A204.1 (cell line): Measurements from ENCODE around the gene VWA3B.

Experiments used
- FAIRE-seq: peaks from 2 replicates; lab custom pipeline; 2012; peaks lifted over from hg19 to GRCh38; lab: Jason Lieb, UNC

VWA3B gene

DNA sequence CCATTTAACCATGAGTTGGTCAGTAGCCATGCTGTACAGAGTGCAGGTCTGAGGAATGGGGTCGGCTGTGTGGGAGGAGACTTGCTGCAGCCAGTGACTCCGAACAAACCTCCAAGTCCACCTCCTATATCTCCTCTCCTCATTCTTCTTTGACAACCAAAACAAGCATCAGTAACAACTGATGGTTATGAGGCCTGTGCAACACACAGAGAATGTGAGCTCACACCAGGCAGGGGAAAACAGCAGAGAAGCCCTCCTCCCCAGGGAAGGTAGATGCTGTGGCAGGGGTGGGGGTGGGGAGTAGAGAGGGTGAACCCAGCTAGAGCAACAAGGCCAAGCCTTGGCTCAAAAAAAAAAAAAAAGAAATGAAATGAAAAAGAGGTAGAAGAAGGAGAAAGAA is 247.0 kb downstream of the VWA3B start:
- no peak for FAIRE-seq

DNA sequence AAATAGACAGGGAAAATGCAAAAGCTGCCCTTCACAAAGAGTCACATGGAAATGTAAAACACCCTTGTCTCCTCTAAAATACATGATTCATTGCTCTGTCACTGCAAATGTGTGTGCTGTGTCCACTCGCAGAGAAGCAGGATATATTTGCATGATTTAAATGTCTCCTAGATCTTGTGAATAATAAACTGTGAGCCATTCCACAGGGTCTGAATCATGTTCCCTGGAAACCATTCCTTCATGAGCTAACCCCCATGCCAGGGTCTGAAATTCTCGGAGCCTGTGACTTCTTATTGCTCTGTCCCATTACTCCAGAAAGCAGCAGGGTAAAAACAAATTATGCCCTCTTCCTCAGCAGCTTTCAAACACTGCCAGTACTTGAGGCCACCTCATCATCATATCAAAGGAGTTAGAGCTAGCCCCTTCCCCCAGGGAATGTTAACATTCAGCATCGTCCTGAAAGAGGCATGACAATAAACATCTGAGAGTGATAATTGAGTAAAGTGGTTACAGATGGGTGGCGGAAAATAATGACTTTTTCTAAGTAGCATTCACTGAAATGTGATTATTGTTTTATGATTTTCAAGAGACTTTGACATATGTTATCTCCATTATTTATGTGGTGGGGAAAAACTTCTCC is 247.6 kb downstream of the VWA3B start:
- FAIRE-seq, result no peak

DNA sequence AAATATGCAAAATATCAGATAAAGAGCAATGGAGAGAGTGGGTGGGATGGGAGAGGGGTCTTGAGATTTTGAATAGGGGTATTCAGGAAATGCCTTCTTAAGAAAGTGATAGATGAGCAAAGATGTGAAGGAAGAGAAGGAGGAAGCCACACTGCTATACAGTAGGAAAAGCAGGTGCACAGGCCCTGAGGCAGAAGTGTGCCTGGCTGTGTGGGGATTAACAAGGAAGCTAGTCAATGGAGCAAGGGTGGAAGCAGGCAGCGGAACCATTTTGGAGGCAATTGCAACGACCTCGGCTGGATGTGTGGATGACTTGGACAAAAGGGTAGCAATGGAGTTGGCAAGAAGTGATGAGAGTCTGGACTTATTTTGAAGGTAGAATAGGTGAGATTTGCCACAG is 248.3 kb downstream of the VWA3B start:
- FAIRE-seq, result no peak

DNA sequence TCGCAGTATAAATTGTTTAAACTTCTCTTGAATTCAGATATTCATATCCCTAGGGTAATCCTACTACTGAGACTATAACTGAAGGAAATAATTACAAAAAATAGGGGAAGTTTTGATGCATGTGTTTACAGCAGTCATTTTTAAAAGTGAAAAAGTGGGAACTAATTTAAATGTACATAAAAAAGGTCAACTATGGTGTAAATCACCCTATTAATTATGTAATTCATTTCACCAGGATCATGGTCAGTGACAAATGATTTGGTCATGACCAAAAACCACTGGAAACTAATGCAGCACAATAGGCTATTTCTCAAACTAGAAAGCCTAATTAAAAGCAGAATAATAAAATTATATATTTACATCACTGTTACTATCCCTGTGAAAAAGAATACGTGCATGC is 254.3 kb downstream of the VWA3B start:
- no peak for FAIRE-seq

DNA sequence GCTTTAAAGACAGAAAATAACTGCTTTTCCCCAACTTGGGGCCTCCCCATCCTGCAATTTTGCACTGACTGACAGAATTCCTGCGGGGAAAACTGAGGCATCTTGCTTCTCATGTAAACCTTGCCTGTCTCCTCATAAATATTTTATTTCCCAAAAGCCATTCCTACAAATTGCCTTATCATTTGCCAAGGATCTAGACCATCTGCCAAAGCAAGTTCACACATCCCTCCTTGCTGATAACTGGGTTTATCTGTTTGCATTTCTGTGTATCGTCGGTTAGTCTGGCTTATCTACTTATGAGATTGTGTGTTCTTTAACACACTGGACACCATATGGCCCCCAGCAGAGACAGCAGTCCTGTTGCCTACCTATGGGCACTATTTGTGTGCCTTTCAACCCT is 256.3 kb downstream of the VWA3B start:
- no peak for FAIRE-seq

DNA sequence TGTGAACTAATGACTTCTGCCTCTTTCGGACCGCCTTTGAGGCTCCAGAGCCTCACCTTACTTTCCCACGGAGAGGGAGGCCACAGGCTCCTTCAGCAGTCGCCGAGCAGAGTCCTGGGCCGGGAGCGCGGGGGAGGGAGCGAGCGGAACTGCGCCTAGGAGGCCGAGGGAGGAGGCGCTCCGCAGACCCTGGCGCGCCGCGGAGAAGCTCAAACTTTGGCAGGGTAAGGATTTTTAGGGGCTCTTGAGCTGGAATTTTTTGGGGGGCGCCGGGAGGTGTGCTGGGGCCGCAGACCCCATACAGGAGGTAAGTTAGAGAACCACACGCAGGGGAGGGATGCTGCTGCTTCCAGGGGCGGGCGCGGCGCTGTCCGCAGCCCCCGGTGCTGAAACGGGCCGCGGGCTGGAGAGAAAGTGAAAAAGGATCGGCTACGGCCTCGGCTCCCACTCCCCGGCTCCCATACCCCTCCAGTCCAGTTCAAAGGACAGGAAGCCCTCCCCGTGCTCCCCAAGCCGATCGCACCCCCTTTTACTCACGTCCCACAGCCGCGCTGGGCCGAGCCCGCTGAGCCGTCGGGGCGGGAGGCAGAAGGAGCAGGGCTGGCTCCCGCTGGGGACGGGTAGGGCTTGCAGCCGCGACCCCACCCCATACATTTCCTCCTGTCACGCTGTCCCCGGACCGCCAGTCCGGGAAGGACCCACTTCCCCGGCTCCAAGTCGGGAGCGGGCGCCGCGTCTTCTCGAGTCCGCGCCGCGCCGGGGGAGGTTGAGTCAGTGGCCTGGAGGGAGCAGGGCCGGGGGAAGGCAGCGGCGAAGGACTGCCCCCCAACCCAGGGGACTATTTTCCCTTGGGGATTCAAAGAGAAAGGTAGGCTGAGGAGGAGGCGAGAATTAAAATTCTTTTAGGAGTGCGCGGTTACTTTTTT is 259.6 kb downstream of the VWA3B start, which contains the start of gene CNGA3:
TSS of gene CNGA3 (plus strand) at position 146 of the 926 bp plus-strand sequence. CDS start 23,520 bp downstream, outside the sequence.
- FAIRE-seq, result no peak

DNA sequence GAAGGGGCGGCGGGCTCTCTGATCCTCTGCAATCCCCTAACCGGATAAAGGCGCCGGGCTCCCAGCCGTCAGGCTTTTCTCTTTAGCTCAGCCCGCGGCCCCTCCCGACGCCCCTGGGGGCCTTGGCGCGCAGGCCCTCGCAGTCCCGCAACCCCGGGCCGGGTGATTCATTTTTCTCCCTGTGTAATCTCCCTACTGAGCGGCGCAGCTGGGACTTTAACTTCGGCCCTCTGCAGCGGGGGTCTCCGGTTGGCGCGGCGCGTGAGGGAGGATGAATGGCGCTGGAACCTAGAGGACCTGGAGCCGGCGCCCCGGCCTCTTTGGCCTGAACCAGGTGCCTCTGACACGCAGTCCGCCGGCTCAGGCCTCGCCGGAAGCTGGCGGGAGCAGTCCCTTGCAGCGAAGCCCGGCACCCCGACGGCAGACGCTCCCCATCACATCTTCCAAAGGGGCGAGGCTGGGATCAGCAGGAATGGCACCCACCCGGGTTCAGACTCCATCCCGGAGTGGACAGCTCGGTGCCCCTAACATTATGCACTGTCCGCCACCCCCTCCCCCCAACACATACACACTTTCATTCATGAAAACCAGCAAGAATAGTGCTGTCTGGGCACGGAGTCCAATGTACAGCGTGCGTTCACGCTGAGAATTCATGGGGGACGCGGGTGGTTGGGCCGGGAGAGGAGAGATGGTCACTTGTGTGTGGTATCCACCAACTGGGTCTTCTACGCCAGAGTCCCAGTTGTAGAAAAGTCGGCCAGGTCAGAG is 260.5 kb downstream of the VWA3B start:
- no peak for FAIRE-seq

DNA sequence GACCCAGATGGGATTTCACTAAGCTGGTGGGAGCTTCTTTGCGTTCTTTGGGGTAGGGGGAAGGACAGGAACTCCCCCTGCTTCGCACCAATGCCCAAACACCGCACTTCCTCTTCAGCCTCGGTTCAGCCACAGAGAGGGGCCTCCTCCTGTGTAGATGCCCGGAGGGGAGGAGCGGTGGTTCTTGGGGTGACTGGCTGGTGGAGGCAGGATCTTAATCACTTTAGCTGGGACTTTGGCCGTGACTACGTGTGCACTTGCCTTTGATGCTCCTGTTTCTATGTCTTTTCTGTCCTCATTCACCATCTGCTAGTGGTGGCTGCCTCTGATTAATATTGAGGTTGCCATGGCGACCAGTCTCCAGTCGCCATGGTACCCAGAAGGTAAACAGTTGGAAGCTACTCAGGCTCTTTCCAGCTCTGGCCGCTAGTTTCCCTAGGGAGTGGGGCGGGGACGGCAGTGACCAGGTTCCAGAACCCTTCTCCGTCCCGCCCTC is 261.1 kb downstream of the VWA3B start:
- FAIRE-seq, result no peak

DNA sequence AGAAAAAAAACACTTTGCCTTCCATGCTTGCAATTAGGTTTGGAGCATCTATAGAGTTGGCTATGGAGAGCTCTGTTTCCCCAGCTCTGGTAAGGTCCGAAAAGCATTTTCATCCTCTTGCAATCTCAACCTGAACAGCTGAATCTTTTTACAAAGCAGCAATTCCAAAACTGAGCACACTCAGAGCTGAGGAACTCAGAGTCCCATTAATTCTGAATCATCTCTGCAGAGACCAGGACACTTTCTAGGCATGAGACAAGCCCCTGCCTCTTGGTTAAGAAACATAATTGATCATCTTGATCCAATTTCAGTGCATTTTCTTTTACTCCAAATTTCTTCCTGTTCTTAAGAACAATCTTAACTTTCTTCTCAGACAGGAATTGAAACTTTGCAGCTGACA is 263.4 kb downstream of the VWA3B start:
- FAIRE-seq, result no peak

DNA sequence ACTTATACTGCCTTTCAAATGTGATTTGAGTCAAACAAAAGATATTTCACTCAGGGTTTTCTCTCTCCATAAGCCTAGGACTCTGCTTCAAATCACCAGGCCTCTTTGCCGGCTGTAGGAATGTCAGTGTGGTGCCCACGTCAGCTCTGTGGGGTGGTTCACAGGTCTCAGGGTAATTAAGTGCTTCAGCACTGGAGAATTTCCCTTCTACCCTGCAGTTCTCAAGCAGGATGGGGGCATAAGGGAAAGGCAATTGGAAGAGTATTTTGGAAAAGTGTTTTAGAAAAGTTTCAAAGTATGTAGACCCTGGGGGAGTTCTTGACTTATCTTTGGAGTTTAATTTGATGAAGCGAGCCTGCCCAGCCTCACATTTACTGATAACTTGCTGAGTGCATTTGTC is 268.9 kb downstream of the VWA3B start:
- FAIRE-seq, result no peak

DNA sequence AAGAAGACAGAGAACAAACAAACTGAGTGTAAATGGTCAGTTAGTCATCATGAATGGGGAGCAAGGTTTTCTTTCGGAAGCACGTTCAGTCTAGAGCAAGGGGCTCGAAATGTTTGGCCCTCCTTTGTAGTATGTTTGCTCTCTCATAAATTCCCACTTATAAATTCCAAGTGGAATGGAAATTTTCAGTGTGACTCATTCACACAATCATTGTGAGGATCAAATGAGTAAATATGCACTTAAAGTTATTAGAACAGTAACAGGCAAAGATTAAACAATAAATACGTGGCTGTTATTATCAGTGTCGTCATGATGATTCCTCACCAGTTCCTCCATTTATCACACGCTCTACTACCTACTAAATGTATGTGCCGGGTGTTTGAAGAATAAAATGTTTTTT is 269.8 kb downstream of the VWA3B start:
- no peak for FAIRE-seq

DNA sequence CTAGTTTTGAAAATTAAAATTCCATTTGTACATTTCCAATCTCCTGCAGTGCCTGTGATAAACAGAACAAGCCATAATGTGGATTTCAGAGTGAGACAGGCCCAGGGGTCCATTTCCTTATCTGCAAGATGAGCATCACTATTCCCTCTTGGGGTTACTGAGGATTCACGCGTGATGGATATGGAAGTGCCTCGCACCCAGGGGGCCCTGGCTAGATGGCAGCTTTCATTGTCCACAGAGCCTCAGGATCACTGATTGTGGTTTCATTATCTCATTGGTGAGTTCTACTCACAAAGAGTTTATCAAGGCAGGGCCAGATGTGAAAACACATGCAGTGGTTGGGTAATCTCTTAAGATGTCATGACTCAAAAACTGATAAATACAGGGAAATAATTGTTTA is 270.9 kb downstream of the VWA3B start:
- no peak for FAIRE-seq

DNA sequence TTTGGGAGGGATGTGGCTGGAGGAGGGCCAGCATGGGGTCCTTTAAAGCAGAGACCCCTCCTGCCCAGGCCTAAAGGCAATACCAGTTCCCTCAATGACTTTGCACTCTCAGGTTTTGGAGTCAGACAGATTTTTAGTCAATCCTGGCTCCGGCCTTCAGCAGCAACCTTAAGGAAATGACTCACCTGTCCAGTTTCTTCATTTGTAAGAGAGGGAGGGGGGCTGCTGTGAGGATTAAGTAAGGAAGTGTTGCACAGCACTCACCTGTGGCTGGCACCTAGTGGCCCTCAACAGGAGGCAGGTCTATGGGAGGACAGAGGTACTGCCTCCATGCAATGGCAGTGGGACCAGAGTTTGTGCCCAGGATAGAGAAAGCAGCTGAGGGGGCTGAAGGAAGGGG is 273.0 kb downstream of the VWA3B start:
- FAIRE-seq, result no peak
